Activated CD8-positive, alpha-beta memory T cell treated with anti-CD3 and anti-CD28 coated beads, Interleukin-2, amount 50 U/mL, for 24 hours (primary cell): ENCODE measurements around the gene TMEM202.
"Not testable (repeated sequence)": the region's sequence is repeated elsewhere in the genome, so short reads cannot be mapped to it uniquely, and the experiment has no call there.

ENCODE experiments used
- DNase-seq: peaks from one replicate; pipeline ENCODE4 v3.0.0-alpha.2; 2020; ENCODE audit errors: extremely low read depth

TMEM202 gene, protein sequence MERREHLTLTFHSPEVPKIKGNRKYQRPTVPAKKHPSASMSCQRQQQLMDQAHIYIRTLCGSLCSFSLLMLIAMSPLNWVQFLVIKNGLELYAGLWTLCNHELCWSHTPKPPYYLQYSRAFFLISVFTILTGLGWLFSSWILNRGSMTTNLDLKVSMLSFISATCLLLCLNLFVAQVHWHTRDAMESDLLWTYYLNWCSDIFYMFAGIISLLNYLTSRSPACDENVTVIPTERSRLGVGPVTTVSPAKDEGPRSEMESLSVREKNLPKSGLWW

DNA sequence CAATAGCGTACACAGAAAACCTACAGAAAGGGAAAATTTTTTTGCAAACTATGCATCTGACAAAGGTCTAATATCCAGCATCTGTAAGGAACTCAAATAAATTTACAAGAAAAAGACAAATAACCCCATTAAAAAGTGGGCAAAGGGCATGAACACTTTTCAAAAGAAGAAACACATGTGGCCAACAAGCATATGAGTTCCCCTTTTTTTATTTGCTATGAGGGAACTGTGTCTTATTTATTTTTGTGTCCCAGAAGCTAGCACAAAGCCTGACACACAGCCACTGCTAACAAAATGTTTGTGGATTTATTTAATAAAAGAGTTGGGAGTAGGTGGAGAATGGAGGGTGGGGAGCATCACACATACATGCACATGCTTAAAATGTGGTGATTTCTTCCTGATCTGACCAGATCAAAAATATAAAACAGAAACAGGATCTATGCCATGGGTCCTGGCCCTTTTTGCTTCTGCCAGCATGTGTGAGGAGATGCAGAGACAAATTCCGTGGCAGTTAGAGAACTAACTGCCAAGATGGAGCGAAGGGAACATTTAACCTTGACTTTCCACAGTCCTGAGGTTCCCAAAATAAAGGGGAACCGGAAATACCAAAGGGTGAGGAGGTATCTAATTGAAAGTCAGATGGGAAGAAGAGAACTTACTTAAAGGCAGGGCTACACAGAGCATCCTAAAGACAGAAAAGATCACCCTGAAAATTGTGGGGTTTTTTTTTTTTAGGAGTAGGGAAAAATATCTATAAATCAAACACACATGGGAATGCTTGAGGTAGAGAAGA, at the start of gene TMEM202:
Gene TMEM202, plus strand, starts transcription at position 510 of the 793 bp plus-strand sequence. Its CDS starts 22 bp downstream, at position 532.
- no peak for DNase-seq

DNA sequence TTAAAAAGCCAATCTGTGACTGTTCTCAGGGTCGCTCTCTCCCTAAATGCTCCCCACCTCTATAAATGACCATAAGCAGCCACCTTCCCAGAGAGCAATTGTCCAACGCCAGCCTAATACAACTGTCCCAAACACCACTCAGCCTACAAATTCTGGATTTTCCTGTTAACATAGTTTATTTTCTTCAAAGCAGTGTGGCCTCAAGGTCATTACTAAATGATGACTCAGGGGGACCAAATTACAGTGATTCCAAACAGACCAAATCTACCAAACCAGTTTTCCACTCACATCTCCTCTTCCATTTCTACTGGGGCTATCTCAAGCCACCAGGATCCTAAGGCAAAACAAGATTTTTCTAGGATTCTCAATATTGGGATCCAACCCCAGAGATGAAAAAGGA, 44.8 kb upstream of the TMEM202 start:
- no peak for DNase-seq

DNA sequence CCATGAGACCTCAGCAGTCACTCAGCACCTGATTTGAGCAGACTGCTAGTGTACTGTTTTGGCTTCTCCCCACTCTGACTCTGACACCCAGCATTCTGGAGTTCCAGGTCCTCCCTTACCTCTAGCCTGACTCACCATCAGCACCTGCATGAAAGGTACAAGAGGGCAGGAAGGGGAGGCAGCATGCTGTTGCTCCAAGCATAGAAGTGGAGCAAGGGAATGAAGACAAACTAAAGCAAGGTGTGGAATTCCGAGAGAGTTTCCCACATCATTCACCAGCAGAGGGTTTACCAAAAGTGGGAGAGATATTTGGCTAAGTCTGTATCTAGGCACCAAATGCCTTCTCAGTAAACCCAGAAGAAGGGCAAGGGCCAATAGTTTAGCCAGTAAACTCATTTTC, 43.6 kb upstream of the TMEM202 start:
- no peak for DNase-seq

DNA sequence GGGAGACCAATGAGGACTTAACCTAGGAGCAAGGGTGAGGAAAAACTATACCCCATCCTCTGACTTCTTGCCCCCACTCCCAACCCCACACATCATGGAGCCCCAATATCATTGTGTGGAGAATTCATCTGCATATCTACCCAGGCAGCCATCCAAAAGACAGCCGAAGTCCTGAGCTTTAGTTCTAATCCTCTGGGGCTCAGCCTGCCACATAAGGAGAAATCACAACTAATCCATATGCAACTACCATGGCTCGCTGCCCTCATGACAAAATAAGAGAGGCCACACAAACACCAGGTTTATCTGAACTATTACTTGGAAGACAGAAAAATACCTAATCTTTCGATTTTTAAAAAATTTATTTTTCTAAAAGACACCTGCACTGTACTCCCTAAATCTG, 40.0 kb upstream of the TMEM202 start:
- DNase-seq, result no peak

DNA sequence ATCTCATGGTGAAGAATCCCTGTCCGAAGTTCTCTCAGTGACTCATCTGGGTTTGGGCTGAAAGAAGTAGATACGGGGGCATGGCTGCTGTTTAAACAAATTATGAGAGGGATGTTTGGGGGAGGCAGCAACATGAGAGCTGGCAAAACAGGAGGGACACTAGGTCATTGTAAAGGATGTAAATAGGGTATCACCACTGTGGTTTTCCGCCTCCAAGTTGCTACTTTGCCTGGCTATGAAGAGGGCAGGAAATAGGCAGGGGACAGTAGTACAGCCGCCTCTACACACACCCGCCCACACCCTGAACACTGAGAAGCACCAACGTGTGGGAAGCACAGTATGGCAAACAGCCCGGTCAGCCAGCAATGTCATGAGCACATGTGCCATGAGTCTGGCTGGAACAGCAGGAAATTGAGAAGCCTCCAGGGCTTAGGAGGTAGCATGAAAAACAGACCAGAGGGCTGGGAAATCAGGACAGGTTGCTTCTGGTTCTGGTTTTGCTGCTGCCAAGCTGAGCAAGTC, 39.4 kb upstream of the TMEM202 start:
- DNase-seq, result no peak

DNA sequence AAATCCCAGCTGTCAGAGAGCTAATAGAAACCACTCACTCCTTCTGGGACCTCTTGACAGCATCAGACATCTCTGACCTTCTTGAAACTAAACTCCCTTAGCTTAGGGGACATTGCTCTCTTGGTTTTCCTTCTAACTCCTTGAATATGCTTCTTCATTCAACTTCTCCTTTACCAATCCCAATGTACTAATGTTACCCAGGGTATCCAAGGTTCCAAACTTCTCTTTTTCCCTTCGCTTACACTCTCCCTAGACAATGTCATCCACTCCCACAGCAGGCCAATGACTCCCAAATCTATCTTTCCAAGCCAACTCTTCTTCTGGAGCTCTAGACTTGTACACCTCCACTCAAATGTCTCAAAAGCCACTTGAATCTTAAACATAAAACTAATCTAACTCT, 36.9 kb upstream of the TMEM202 start:
- no peak for DNase-seq

DNA sequence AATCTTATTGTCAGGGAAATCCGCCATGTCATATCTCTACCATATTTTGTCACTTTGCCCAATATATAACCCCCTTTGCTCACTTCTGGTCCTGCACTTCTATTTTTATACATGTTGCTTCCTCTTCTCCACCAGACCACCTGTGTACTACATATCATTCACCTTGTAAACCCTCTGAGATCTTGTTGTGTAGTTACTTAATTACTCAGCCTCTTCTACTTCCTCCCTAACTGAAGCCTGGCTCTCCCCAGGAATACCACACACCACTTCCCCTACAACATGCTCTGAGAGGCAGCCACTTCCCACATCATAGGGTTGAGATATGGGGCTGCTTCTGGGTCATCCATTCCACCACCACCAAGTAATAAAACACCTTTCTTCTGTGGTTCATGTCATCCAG, 32.3 kb upstream of the TMEM202 start:
- no peak for DNase-seq

DNA sequence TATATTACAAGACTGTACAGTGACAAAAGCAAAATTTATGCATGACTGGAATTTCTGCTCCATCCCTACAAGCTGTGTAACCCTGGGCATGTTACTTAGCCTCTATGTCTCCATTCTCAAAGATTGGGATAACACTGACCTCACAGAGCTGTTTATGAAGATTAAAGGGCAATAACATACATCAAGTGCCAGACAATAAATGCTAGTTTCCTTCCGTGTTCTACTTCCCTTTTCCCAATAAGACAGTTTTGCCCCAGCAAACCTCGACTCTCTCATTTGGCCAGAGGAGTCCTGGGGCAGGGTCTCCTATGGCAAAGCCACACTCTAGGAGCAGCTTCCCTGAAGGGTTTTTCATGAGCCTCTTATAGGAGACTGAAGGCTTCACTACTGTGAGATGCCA, 29.8 kb upstream of the TMEM202 start:
- DNase-seq, result no peak

DNA sequence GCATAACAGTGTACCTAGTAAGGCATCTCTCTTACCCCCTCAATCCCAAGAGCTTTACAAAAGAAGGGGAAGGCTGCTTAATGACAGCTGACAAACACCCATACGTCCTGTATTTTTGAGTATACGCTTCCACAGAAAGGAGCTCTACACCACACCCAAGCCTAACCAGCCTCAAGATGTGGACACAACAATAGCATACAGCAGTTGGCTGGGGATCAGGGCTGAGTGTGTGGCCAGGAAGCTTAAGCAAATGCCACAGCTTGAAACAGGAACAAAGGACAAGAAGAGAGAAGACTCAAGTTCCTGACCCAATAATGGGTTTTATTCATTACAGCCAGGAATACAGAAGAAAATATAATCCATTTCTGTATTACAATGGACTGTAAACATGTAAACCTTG, 29.2 kb upstream of the TMEM202 start:
- DNase-seq, result no peak

DNA sequence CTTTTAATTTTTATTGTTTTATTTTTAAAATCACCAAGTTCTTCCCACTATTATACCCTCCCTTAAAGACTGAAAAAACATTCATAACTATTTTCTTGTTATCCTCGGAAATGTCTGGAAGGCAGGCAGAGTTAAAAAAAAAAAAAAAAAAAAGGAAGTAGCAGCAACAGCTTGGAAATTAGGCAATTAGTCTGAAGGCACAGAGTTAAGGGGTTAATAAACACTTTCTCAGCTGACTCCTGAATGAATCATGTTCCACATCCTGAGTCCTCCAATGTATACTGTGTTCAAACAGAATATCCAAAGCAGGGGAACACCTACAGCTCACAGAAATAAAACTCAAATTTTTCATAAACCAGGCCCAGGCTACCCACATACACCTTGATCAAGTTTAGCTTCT, 28.1 kb upstream of the TMEM202 start:
- DNase-seq, result no peak

DNA sequence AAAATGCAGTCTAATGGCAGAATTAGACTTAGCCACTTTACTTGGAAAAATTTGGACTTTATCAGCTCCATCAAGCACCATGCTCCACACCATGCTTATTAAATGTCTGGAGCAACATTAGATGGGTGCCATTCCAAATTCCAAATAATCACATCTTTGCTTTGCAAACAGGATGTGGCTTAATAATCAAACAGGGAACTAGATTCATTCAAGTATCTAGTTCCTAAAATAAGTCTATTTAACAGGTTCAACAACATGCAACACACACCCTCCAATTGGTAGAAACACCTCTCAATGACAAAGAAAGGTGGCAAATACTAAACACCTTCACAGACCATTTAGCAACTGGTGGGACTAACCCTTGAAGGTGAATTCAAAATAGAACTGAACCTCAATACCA, 25.7 kb upstream of the TMEM202 start:
- DNase-seq, result no peak

DNA sequence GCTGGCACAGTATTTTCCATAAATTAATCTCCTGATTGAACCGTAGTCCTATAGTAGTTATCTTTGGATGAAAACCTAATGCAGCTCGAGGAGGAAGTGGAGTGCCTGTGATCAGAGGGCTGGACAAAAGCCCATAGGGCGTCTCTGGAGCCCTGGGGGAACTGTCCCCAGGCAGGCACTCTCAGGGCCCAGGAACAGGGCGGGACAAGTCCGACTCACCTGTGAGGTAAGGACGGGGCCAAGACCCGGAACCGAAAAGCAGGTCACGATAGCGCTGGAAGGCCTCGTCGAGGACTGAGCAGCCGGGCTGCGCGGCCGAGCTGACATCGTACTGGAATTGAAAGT, 22.6 kb upstream of the TMEM202 start:
- DNase-seq, result no peak

DNA sequence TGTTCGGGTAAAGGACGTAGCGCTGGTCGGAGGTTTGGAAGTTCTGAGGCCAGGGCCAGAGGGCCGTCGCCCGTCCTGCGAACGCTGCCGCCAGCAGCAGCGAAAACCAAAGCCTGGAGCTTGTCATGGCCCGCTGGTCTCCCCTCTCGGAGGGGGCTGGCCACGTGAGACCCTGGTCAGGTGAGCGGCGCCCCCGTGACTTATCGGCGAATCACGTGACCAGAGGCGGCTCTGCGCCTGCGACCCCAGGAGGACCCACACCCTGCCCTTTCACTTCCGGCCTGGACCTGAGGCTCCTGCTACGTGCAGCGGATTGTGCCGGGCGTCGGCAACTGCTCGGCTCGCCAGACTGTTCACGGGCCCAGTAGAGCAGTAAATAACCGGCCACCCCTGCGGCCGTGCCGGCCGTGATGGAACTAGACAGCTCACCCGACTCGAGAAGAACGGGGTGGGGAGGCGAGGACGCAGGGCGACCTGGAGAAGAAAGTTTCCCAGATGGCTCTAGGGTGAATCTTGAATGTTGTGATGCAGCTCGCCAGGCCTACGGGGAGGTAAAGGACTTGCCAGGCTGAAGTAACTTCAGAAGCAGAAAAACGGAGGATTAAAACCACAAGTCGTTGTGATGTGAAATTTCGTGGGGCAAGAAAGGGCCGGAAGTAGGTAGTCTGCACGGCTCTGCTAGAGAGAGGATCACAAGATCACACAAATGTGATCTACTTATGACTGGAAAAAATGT, 22.1 kb upstream of the TMEM202 start, which contains the start of gene HEXA:
Gene HEXA, minus strand, starts transcription at position 169 of the 736 bp plus-strand sequence. Its CDS starts 42 bp downstream, at position 127.
- DNase-seq, result peak; percentile 93

DNA sequence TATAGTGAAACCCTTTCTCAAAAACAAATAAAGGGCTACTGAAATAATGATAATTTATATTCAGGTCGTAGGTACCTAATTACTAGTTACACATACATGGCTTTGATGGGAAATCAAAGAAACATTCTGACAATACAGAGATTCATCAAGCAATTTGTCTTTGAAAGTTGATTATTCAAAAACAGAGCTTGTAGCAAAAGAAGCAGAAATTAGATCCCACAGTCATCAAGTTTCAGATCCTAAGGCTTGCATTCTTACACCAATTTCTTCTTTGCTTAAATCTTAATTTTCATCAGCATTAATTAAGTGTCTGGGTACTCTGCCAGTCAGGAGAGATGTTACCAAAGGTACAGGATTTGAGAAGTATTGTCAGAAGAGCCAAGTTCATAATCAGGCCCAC, 20.8 kb upstream of the TMEM202 start:
- DNase-seq, result no peak

DNA sequence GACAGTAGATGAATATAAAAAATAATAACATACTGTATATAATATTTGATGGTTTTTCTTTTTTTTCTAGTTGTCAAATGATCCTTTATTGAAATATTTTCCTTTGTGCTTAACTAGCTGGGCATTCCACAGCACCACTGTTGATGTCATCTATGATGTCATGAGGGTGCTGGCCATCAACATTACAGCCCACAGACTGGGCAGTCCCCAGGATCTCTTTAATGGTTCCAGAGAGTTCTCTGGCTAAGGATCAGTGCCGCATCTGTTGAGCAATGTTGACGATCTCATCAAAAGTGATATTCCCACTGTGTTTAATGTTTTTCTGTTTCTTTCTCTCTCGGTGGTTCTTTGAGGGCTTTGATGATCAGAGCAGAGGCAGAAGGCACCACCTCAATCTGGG, 19.0 kb upstream of the TMEM202 start:
- not testable (repeated sequence) for DNase-seq

DNA sequence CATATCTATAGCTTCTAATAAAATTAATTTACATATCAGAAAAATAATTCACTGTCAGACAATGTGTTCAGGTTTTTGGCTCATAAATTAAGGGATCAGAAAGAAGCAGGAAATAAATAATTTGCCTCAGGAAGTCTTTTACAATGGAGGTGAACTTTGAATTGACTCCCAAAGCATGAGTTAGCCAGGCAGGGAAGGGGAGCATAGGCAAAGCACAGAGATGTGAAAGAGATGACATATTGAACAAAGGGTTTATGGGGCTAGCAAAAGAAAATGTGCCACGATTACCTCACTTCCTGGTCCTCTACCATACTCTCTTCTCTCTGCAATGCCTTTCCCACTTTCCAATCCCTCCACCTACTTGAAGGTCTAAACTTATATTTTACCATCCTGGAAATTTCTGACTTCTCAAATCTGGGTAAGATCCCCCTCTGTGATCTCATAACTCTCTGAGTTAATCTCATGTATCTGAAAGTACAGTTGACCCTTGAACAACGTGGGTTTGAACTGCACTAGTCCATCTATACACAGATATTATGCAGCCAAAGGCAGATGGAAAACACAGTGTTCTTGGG, 18.2 kb upstream of the TMEM202 start:
- no peak for DNase-seq

DNA sequence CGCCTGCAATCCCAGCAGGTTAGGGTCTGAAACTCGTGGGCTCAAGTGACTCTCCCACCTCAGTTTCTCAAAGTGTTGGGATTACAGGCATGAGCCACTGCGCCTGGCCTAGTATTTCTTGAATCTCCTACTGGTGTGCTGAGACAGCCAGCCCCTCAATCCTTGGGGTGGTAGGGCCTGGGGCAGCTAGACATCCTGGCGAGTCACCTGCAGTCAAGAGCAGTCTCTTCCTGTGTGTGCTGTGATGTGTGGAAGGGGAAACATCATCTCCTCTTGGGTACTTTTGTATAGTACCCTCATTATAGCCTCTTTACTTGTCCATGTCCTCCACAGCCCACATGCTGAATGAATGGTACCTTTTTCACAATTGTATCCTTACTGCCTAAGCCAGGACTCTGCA, 17.4 kb upstream of the TMEM202 start:
- no peak for DNase-seq

DNA sequence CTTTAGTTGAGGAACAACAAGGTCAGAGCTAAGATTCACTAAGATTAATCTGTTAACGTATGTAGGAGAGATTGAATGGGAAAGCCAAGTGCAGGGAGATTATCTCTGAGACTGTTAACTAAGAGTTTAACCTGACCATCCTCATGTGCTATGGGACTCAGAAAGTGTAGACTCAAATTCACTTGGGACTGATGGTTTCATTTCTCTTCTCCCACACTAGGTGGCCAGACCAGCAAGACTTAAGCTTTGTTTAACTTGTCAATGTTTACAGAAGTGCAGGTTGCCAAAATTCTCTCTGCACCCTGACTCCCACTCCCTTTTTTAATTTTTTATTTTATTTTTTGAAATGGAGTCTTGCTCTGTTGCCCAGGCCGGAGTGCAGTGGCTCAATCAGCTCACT, 16.0 kb upstream of the TMEM202 start:
- DNase-seq, result no peak

DNA sequence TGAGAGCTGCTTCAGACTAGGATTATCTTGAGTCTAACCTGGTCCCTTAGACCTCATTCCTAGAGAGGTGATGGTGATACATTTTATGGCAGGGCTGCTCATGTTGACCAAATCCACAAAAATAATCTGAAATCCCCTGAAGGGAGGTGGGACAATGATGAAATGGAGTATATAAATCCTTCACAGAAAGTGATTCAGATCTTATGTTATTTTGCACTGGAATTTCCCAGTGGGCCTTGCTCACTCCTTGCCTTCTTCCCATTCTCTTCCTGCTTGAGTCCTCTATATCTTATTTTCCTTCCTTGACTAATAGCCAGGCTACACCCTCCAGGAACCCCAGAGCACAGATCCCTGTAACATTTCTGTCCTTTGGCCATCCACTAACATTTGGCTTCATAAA, 10.4 kb upstream of the TMEM202 start:
- DNase-seq, result no peak

DNA sequence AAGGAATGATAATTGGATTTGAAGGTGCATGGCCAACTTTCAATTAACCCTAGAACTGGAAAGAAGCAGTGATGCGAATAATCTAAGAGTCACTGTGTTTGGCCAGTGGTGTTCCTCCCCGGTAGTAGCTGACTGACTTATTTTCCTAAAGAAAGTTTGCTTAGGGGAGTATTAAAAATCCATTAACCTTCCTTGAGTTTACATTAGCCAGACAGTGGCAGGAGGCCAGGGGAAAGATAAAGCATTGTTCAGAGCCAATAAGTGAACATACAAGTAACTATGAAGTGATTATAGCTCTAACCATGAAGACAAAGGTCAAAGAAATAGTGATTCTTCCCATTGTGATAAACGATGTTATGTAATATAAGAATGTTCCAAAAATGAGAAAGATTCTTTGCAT, 8.9 kb upstream of the TMEM202 start:
- DNase-seq, result no peak

DNA sequence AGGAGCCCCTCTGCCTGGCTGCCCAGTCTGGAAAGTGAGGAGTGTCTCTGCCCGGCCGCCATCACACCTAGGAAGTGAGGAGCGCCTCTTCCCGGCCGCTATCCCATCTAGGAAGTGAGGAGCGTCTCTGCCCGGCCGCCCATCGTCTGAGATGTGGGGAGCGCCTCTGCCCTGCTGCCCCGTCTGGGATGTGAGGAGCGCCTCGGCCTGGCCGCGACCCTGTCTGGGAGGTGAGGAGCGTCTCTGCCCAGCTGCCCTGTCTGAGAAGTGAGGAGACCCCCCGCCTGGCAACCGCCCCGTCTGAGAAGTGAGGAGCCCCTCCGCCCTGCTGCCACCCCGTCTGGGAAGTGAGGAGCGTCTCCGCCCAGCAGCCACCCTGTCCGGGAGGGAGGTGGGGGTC, 1.8 kb upstream of the TMEM202 start:
- DNase-seq, result not testable (repeated sequence)

DNA sequence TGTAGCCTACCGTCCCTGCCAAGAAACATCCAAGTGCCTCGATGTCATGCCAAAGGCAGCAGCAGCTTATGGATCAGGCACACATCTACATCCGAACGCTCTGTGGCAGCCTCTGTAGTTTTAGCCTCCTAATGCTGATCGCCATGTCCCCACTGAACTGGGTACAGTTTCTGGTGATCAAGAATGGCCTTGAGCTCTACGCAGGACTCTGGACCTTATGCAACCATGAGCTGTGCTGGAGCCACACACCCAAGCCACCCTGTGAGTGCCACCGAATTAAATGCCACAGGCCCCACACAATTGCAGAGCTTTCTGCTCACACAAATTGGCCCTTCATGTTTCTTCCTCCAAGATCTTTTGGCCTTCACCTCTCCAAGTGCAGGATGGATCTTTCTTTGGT, 543 bp downstream of the TMEM202 start:
- no peak for DNase-seq
